K562 (cell line): ENCODE measurements around the gene ABT1. TPM values are rescaled to one million over a fixed set of nuclear protein-coding genes. Genes with fewer than 3 reads are reported as not detected.

Experiments used
- DMBX1 ChIP-seq: fragments of 250-450 bp; sonication (Bioruptor Pico); IDR thresholded peaks from 2 replicates; pipeline ENCODE4 v1.8.0; 2022; ENCODE audit warnings: inconsistent platforms, mild to moderate bottlenecking, moderate library complexity, borderline replicate concordance
- E2F3 ChIP-seq: fragments of 250-450 bp; sonication (Bioruptor Pico); IDR thresholded peaks from 2 replicates; pipeline ENCODE4 v1.4.0; 2020; ENCODE audit warnings: mild to moderate bottlenecking
- ELF2 ChIP-seq: fragments of 250-450 bp; sonication (Bioruptor Pico); IDR thresholded peaks from 2 replicates; pipeline ENCODE4 v1.5.0; 2021; ENCODE audit warnings: mild to moderate bottlenecking
- EP300 ChIP-seq: IDR thresholded peaks from 2 replicates; pipeline ENCODE4 v1.6.1; 2012; ENCODE audit warnings: low read length, improper control_type of control experiment
- EP400 ChIP-seq: fragments of 450-650 bp; IDR thresholded peaks from 2 replicates; pipeline ENCODE4 v1.6.1; 2017; ENCODE audit warnings: antibody characterized with exemption, mild to moderate bottlenecking, moderate library complexity
- FOXK1 ChIP-seq: sonication (generic); formaldehyde crosslinking; IDR thresholded peaks from 2 replicates; pipeline ENCODE4 v1.8.0; 2022; ENCODE audit warnings: missing genetic modification reagents, mild to moderate bottlenecking, borderline replicate concordance
- HDAC6 ChIP-seq: IDR thresholded peaks from 2 replicates; pipeline ENCODE4 v1.6.1; 2012; ENCODE audit warnings: low read depth, mild to moderate bottlenecking, control low read depth, inconsistent platforms, low read length, moderate library complexity
- HOMEZ ChIP-seq: fragments of 250-450 bp; sonication (Bioruptor Pico); IDR thresholded peaks from 2 replicates; pipeline ENCODE4 v1.4.0; 2020; ENCODE audit warnings: mild to moderate bottlenecking, moderate library complexity
- PHB2 ChIP-seq: fragments of 450-650 bp; IDR thresholded peaks from 2 replicates; pipeline ENCODE4 v1.6.1; 2017; ENCODE audit warnings: low read depth
- PHF20 ChIP-seq: fragments of 450-650 bp; IDR thresholded peaks from 2 replicates; pipeline ENCODE4 v1.6.1; 2018; ENCODE audit not compliant: partially characterized antibody
- PYGO2 ChIP-seq: fragments of 450-650 bp; IDR thresholded peaks from 2 replicates; pipeline ENCODE4 v1.6.1; 2016; ENCODE audit warnings: mild to moderate bottlenecking, missing genetic modification characterization, moderate library complexity, missing compliant biosample characterization
- SMAD2 ChIP-seq: fragments of 150-350 bp; IDR thresholded peaks from 2 replicates; pipeline ENCODE4 v1.6.1; 2014; ENCODE audit warnings: low read depth, mild to moderate bottlenecking, low read length
- SMC3 ChIP-seq: conservative IDR thresholded peaks from 2 replicates; pipeline ENCODE4 v1.6.1; 2011; ENCODE audit warnings: low read depth, low read length, improper control_type of control experiment; ENCODE audit not compliant: insufficient read depth
- SNAPC5 ChIP-seq: fragments of 250-450 bp; sonication (Bioruptor Pico); IDR thresholded peaks from 2 replicates; pipeline ENCODE4 v1.8.0; 2021; ENCODE audit warnings: moderate library complexity, mild to moderate bottlenecking, inconsistent platforms
- ZC3H8 ChIP-seq: fragments of 450-650 bp; IDR thresholded peaks from 2 replicates; pipeline ENCODE4 v1.6.1; 2017
- ZNF354B ChIP-seq: fragments of 250-450 bp; sonication (Bioruptor Pico); IDR thresholded peaks from 2 replicates; pipeline ENCODE4 v1.4.0; 2020
- ZNF639 ChIP-seq, 2 experiments: fragments of 200-800 bp in 1 of 2; sonication (Bioruptor generic) in 1 of 2; sonication (generic) in 1 of 2; formaldehyde crosslinking in 1 of 2; IDR thresholded peaks in 1 of 2; conservative IDR thresholded peaks in 1 of 2; 2 replicates each; pipeline versions ENCODE4 v1.5.0 to v1.6.1; 2016 to 2020; ENCODE audit warnings: missing compliant biosample characterization in 1 of 2, missing genetic modification characterization in 1 of 2, missing genetic modification reagents in 1 of 2
- polyA plus RNA-seq, 8 experiments: library from polyadenylated mRNA; depleted of rRNA in 4 of 8; stranded (reverse) in 5 of 8; unstranded in 3 of 8; fragments of >200 nt; fragmentation: Nextera tagmentation in 2 of 8; fragmentation: Illumina TruSeq in 1 of 8; extraction: Ambion mirVana in 2 of 8; extraction: Trizol in 1 of 8; gene quantifications; 2 replicates each; pipeline versions ENCODE4 v1.2.1 to v1.2.3, GENCODE V29; 2011 to 2014; ENCODE audit warnings: inconsistent platforms in 1 of 8, missing spikeins in 1 of 8
- total RNA-seq, 7 experiments: library from RNA; depleted of rRNA in 6 of 7; stranded (reverse); fragments of >200 nt in 6 of 7; fragmentation: Illumina TruSeq in 2 of 7; extraction: Trizol in 2 of 7; gene quantifications; 2 replicates each; pipeline versions ENCODE4 v1.2.1 to v1.2.3, GENCODE V29; 2011 to 2021; ENCODE audit warnings: low replicate concordance in 1 of 7
- TF ChIP-seq, protein P1 (sequence below): sonication (generic); formaldehyde crosslinking; IDR thresholded peaks from 2 replicates; pipeline ENCODE4 v1.8.0; 2022; ENCODE audit warnings: mild to moderate bottlenecking, missing genetic modification reagents
- TF ChIP-seq, protein P2 (sequence below), 2 experiments: IDR thresholded peaks in 1 of 2; conservative IDR thresholded peaks in 1 of 2; 2 replicates each; pipeline ENCODE4 v1.6.1; 2016; ENCODE audit warnings: low read depth in 2 of 2, mild to moderate bottlenecking in 1 of 2, missing compliant biosample characterization in 1 of 2, missing genetic modification characterization in 1 of 2, moderate library complexity in 1 of 2
- TF ChIP-seq, protein P3 (sequence below): IDR thresholded peaks from 2 replicates; pipeline ENCODE4 v1.6.1; 2011; ENCODE audit not compliant: insufficient read length; ENCODE audit errors: extremely low read depth

ABT1 gene
- total and polyA plus RNA-seq, 9 of the 15 experiments (the other 6 are each of a cell fraction or from before 2014, with no cell fraction given), result 8.8 to 52.7 (median 40.7) TPM

DNA sequence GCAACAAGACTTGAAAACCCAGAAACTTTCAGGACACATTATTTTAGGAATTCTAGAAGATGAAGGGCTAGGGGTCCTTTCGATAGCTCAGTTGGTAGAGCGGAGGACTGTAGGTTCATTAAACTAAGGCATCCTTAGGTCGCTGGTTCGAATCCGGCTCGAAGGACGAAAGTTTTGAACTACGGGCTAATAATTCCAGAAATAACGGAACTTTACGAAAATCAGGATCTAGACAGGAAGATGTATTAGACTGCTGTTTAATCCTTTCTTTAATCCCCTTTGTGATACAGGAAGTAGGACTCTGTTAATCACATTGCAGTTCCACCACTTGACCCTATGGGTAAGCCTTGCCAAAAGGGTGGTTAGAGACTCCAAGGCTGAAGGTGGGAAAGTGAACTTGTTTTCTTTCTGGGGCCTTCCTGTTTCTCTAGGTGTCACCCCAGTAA is 21.2 kb upstream of the ABT1 start (continued):
- TF ChIP-seq, protein P1, sequence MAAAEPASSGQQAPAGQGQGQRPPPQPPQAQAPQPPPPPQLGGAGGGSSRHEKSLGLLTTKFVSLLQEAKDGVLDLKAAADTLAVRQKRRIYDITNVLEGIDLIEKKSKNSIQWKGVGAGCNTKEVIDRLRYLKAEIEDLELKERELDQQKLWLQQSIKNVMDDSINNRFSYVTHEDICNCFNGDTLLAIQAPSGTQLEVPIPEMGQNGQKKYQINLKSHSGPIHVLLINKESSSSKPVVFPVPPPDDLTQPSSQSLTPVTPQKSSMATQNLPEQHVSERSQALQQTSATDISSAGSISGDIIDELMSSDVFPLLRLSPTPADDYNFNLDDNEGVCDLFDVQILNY (CRISPR knock-in tag), result no peak
- TF ChIP-seq EP300, result peak; percentile 66; the same call in 1 of the 2 replicates
- TF ChIP-seq, protein P2, sequence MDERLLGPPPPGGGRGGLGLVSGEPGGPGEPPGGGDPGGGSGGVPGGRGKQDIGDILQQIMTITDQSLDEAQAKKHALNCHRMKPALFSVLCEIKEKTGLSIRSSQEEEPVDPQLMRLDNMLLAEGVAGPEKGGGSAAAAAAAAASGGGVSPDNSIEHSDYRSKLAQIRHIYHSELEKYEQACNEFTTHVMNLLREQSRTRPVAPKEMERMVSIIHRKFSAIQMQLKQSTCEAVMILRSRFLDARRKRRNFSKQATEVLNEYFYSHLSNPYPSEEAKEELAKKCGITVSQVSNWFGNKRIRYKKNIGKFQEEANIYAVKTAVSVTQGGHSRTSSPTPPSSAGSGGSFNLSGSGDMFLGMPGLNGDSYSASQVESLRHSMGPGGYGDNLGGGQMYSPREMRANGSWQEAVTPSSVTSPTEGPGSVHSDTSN (CRISPR knock-in tag; IDR thresholded peaks at IDR 0.05; ENCODE audit: low read depth), result no peak
- TF ChIP-seq, protein P2 (tag; conservative IDR thresholded peaks at IDR 0.05; ENCODE audit: low read depth), result no peak
- TF ChIP-seq ZNF354B (CRISPR knock-in tag), result no peak
- no peak for TF ChIP-seq FOXK1 (CRISPR knock-in tag)
- TF ChIP-seq HDAC6, result no peak
- TF ChIP-seq, protein P3, sequence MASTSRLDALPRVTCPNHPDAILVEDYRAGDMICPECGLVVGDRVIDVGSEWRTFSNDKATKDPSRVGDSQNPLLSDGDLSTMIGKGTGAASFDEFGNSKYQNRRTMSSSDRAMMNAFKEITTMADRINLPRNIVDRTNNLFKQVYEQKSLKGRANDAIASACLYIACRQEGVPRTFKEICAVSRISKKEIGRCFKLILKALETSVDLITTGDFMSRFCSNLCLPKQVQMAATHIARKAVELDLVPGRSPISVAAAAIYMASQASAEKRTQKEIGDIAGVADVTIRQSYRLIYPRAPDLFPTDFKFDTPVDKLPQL, result no peak
- no peak for TF ChIP-seq HOMEZ (CRISPR knock-in tag)
- no peak for TF ChIP-seq E2F3
- no peak for TF ChIP-seq SMC3
- TF ChIP-seq PHF20, result no peak
- TF ChIP-seq DMBX1 (CRISPR knock-in tag), result no peak
- no peak for TF ChIP-seq SNAPC5 (CRISPR knock-in tag)
- TF ChIP-seq ZNF639 (CRISPR knock-in tag; conservative IDR thresholded peaks at IDR 0.05 in 1 of 2, IDR thresholded peaks at IDR 0.05 in 1 of 2), result no peak
- no peak; the same call in 1 of the 2 replicates for TF ChIP-seq PHB2
- TF ChIP-seq ZC3H8, result no peak
- TF ChIP-seq ELF2 (CRISPR knock-in tag), result no peak
- TF ChIP-seq PYGO2 (tag), result no peak
- peak; percentile 40 for TF ChIP-seq EP400
- no peak for TF ChIP-seq SMAD2
